ENCODE results near the gene CHMP4A. TPM values are rescaled to one million over a fixed set of nuclear protein-coding genes. Genes with fewer than 3 reads are reported as not detected.

The CHMP4A gene
- total and polyA plus RNA-seq, 2 of the 13 experiments (the other 11 are each of a cell fraction or from before 2014, with no cell fraction given): 83.6 to 113 TPM

GRCh38 chr14:24196071-24197055 lies 16.9 kb downstream of the CHMP4A start (continued):
- TF ChIP-seq ZNF121 (CRISPR knock-in tag; IDR thresholded peaks at IDR 0.05) (no peak), CERS6 (CRISPR knock-in tag; IDR thresholded peaks at IDR 0.05) (0 out of 2 replicates have a peak, but pooled peaks have one; percentile 3), ZNF367 (CRISPR knock-in tag; IDR thresholded peaks at IDR 0.05; ENCODE audit: borderline replicate concordance) (peak; percentile 84), TFAP4 (IDR thresholded peaks at IDR 0.05; ENCODE audit: borderline replicate concordance, low read depth) (peak; percentile 70), HBP1 (CRISPR knock-in tag; IDR thresholded peaks at IDR 0.05; ENCODE audit: low read depth) (peak; percentile 76), ZNF549 (CRISPR knock-in tag; IDR thresholded peaks at IDR 0.05) (peak; percentile 44; the same call in 1 of the 2 replicates), ZNF605 (CRISPR knock-in tag; IDR thresholded peaks at IDR 0.05) (0 out of 2 replicates have a peak, but pooled peaks have one; percentile 24), ZBTB43 (CRISPR knock-in tag; conservative IDR thresholded peaks at IDR 0.05) (peak; percentile 17), PHF5A (CRISPR knock-in tag; IDR thresholded peaks at IDR 0.05; ENCODE audit: low read depth, unreplicated experiment) (no peak), EEA1 (CRISPR knock-in tag; IDR thresholded peaks at IDR 0.05; ENCODE audit: borderline replicate concordance) (no peak), ZNF12 (CRISPR knock-in tag; IDR thresholded peaks at IDR 0.05) (0 out of 2 replicates have a peak, but pooled peaks have one; percentile 6), ZNF562 (CRISPR knock-in tag; IDR thresholded peaks at IDR 0.05; ENCODE audit: borderline replicate concordance) (no peak), ZSCAN12 (CRISPR knock-in tag; IDR thresholded peaks at IDR 0.05) (peak; percentile 62; the same call in 1 of the 2 replicates), NFYB (CRISPR knock-in tag; IDR thresholded peaks at IDR 0.05) (no peak), ZNF232 (CRISPR knock-in tag; IDR thresholded peaks at IDR 0.05; ENCODE audit: borderline replicate concordance) (0 out of 2 replicates have a peak, but pooled peaks have one; percentile 9), ZNF781 (CRISPR knock-in tag; IDR thresholded peaks at IDR 0.05; ENCODE audit: borderline replicate concordance, not compliant biosample characterization) (peak; percentile 61), ZBTB38 (CRISPR knock-in tag; IDR thresholded peaks at IDR 0.05) (peak; percentile 98), ZBTB37 (CRISPR knock-in tag; IDR thresholded peaks at IDR 0.05) (0 out of 2 replicates have a peak, but pooled peaks have one; percentile 68), ZNF383 (CRISPR knock-in tag; IDR thresholded peaks at IDR 0.05; ENCODE audit: borderline replicate concordance) (no peak), SOX13 (IDR thresholded peaks at IDR 0.05) (no peak), SOX13 (CRISPR knock-in tag; conservative IDR thresholded peaks at IDR 0.05 in 1 of 2, IDR thresholded peaks at IDR 0.05 in 1 of 2) (0 out of 4 replicates have a peak, but pooled peaks of 1 of the 2 experiments have one; percentile 60), NRL (CRISPR knock-in tag; IDR thresholded peaks at IDR 0.05; ENCODE audit: borderline replicate concordance) (no peak)

All from HepG2 (cell line).